Inflammatory macrophage (primary cell): ENCODE measurements around the gene PPME1.

Experiments used
- DNase-seq, 2 donors: peaks; one replicate each; pipeline ENCODE4 v3.0.0-alpha.2; 2020 to 2022

The PPME1 gene

DNA sequence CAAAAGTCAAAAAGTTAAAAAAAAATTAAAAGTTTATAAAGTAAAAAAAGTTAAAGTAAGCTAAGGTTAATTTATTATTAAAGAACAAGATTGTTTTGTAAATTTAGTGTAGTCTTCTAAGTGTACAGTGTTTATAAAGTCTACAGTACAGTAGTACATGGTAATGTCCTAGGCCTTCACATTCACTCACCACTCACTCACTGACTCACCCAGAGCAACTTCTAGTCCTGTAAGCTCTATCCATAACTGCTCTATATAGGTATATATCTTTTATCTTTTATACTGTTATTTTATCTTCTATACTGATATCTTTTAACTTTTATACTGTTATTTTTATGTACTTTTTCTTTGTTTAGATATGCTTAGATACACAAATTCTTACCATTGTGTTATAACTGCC lies 11.4 kb upstream of the PPME1 start:
- DNase-seq = no peak

DNA sequence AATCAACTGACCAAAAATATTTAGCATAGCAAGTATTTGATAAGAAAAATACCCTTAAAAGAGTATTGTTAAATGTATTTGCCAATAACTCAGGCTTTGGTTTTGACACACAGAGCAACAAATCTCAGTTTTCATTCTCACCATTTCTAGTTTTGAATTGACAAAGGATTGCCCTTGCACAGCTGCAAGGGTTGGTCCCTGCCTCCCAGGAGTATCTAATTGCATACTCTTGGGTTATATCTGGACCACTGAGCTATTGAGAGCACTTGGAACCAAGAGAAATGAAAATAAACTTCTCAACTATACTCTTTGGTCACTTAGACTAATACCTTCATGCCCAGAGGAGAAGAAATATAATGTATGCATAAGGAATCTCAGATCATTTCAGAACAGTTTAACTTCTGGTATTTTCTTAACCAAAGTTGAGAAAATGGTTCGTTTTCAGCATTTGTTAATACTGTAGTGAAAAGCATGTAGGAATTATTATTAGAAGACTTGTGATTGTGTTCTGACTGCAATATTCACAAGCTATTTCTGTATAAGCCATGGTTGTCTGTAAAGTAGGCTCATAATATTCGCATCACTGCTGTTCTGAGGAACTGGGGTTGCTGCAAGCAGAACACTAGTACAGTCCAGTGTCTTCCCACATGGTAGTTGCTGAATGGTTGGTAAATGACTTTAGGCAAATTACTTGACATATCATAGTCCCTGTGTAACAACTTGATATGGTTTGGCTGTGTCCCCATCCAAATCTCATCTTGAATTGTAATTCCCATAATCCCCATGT lies 8.2 kb upstream of the PPME1 start:
- DNase-seq = no peak

DNA sequence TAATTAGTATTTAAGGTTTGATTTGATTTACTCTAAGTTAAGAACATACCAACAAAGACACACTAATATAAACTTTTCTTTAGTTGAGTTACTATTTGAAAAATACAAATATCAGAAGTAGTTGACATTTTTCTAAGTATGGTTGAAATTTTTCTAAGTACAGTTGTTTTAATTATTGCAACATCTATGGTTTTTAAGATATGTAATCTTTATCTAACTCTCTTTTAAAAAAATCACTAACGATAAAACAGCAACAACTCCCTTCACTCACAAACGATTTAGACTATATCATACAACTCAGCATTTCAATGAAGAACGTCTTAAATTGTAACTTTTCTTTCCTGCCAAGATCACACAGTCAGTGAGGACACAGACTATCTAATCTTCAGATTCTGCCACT lies 2.3 kb upstream of the PPME1 start:
- DNase-seq = no peak

DNA sequence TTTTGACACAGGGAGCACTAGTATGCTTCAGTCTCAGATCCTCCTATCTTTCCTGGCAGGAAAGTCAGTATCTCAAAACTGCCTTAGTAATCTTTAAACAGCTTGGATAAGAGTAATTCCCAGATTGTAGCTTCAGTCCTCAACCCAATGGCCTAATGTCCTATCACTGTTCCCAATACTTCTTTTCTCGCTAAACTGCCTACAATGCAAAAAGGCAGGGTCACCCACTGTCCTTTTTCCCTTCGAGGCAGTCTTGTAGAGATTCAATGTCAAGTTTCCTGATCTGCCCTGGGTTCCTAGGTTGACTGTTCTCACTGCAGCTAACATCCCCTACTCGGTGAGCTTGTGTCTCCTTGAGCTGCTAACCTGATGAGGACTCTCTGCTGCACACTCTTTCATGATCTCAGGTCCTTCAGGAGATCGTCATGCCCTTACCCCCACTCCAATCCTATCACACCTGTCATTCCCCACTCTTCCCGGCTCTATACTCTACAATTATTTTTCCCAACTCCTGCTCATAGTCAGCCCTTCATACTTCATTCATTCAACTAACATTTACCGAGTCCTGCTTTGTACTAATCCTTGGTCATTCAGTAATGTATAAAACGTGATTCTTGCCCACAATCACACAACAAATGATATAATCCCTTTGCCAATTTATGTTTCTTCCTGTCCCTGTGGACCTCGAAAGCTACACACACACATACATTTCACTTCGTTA lies 1.2 kb upstream of the PPME1 start:
- DNase-seq = no peak

DNA sequence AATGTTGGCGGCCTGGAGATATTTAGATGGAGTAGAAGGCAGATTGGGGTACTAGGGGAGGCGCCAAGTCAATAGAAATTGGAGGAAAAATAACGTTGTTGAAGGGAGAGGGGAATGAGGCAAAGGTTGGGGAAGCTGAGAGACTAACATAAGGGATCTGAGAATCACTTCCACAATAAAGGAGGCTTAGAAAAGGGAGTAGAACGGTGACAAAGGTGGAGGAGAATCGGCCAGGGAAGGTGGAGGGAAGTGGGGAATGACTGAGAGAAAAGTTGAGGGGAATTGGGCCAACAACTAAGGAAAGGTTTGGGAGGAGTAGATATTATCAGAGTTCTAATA lies 510 bp downstream of the PPME1 start:
- no peak for DNase-seq

DNA sequence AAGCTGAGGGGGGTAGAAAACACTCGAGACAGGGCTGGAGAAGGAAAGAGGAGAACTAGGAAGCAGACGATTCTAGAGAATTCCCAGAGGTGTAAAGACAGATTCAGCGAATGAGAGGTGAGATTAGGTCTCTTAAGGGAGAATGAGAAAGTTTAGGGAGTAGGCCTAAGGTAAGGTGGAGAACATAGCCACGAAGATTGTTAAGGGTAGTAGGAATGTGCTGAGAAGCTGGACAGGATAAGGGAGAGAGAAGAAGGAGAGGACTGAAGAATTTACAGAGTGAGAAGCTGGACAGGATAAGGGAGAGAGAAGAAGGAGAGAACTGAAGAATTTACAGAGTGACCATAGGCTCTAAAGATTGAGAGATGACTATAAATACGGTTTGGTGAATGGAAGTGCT lies 908 bp downstream of the PPME1 start:
- no peak for DNase-seq

DNA sequence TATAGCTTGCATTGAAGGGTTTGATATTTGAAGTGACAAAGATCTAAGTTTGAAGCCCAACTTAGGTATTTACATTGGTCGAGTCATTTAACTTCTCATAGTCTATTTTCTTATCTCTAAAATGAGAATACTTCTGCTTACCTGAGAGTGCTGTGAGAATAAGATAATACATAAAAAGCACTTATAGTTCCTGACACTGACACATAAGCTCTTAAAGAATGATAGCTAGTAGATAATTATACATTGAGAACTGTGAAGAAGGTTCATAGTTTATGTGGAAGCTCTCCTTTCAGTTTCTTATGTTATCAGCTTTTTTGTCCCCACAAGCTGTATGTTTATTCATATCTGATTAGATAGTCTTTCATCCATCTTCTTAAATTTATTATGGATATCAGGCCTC lies 4.8 kb downstream of the PPME1 start:
- DNase-seq = no peak

DNA sequence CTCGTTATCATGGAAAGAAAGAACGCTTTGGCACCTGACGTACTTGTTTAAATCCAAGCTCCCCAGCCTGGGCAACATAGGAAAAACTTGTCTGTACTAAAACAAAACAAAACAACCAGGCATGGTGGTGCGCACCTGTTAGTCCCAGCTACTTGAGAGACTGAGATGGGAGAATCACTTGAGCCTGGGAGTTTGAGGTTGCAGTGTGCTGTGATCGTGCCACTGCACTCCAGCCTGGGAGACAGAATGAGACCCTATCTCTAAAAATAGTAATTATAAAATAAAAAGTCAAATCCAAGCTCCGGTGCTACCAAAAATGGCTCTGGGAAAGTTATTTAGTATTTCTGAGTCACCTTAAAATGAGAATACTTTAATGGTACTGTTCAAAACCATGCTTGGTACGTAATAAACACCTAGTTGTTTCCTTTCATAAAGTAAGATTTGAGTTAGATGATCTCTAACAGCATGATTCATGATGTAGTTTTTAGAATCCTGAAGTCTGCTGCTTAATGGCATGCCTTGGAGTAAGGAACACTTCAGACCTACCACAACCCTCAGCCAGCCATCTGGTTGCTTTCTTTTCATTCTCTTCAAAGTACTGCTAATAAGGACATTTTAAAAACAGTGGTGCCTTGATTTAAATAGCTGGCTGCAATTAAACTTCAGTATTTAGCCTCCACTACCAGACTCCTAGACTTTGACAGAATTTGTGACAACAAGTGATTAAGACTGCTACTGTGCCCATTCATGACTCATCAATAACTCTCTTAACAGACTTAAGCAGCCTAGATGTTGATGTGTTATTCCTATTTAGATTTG lies 8.4 kb downstream of the PPME1 start:
- no peak for DNase-seq

DNA sequence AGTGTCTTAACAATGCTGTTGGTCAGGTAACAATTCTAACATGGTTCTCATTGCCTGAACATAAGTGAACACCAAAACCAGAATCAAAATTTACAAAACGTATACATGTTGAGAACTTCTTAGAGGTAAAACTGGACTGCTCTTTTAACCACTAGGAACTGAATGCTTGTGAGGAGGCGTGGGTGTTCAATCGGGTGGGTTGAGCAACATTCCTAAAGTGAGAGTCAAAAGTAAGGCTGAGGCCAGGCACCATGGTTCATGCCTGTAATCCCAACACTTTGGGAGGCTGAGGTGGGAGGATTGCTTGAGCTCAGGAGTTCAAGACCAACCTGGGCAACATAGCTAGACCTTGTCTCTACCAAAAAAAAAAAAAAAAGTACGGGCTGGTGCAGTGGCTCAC lies 11.5 kb downstream of the PPME1 start:
- peak in 1 of 2 donors; percentile 39 for DNase-seq

DNA sequence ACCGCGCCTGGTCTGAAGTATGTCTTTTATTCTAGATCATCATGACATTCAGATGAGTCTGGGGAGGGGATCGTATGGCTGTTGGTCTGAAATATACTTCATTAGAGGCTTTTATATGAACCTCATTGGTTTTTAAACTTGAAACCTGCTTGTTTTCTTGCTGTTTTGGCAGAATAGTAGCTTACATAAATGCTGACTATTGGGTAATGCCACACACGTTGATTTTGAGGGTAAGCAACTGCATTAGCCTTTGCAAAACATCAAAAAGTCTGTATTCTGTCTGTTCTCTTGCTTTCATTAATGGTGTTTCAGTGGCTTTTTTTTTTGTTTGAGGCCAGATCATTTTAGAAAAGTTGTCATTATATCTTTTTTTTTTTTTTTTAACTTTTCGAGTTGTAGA lies 14.2 kb downstream of the PPME1 start:
- DNase-seq = no peak

DNA sequence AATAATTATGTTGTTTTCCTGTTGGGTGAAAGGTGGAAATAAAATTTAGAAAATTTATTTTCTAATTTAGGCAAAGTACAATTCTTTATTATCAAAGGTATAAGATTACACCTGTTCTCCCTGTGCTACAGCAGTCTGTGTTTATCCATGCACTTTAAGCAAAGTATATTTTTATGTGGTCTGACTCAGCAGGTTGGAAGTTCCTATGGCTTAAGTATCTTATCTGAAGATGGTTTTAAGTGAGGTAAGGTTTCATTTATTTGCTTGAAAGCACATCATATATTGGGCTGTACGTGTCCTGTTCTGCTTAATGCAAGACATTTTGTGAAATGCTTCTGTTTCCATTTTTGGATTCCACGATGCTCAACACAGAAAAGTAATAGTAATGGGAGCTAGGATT lies 14.6 kb downstream of the PPME1 start:
- no peak for DNase-seq

DNA sequence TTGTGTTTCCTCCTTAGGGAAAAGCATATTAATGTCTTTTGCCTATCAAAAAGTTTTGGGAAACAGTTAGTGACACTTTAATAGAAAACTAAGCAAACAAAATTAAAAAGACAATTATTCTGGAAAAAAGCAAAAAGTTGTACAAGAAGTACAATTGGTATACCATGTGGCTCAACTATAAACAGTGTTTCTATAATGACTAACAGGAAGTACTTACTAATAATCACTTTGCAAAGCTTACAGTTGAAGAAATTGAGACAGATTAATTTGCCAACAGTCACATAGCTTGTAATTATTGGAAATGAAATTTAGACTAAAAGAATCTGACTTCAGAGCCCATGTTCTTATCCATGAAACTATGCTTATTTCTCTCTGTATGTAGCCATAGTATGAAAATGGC lies 24.7 kb downstream of the PPME1 start:
- DNase-seq = peak in 1 of 2 donors; percentile 47

DNA sequence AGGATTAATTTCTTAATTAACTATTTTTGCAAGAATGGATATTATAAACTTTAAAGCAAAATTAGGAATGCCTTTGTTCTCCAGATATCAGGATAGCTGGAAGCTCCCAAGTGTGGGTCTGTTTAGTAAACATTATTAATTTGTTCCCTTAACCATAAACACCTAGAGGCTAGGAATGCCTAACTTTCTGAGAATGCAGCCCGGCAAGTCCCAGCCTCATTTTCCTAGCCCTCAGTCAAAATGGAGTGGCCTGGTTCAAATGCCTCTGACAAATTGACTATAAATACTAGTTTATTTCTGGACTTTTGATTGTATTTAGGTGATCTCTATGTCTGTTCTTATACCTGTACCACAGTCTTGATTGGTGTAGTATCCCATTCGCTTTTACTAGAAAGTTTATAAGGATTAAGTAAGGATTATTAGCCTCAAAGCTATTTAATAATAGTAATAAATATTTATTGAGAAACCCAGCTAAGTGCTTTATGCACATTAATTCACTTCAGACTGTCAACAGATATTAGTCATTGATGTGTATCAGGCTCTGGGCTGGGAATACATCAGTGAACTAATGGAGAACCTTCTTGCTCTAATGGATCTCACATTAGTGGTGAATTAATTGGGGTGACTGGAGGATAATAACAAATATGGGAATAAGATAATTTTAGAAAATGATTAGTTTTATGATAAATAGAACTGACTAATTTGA lies 25.8 kb downstream of the PPME1 start:
- no peak for DNase-seq

DNA sequence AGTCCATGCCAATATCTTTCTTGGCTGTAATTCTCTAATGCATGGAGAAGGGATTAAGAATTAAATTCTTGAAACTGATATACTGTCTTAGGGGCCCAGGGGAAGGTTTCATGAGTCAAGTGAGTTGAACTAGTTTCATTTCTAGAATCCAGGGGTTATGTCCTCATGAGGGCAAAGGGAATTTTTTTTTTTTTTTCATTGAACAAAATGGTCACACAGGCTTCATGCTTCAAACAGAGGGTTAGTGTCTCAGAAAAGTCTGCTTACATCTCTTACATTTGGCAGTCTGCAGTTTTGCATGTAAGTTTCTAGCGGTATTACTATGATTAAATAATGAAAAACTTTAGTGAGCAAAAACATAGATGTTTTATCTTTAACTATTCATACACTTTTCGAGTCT lies 32.9 kb downstream of the PPME1 start:
- no peak for DNase-seq

DNA sequence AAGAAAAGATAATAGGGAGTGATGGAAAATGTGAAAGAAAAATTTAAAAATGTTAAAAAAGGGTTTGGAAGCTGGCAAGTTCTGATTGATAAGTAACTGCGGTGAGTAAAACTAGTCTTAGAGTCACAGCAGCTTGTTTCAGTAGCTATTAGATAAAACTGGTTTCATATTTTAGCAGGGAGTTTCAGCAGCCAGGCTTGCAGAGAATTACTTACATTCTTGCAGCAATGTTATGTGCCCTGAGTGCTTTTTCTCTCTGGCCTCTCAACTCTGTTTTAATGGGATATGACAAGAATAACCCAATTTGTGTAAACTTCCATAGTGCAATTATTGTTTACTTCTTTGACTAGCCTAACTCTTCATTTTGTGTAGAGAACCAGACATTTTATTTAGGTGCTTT lies 33.6 kb downstream of the PPME1 start:
- no peak for DNase-seq

DNA sequence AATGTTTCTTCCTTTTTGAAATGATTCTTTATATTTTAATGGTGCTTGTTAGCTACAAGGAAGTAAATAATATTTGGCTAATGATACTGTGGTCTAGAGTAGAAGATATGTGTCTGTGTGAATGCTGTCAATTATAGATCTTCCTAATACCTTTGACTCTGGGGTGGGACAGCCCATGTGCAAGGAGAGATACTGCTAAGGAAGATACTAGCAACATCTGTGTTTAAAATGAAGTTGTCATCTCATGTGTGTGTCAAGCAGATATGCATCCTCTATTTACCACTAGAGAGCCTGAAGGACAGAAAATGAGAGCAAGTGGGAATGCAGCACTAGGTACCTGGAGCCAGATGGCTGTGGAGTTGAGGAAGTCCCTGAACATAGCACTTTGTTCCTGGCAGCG lies 34.1 kb downstream of the PPME1 start:
- DNase-seq = no peak

DNA sequence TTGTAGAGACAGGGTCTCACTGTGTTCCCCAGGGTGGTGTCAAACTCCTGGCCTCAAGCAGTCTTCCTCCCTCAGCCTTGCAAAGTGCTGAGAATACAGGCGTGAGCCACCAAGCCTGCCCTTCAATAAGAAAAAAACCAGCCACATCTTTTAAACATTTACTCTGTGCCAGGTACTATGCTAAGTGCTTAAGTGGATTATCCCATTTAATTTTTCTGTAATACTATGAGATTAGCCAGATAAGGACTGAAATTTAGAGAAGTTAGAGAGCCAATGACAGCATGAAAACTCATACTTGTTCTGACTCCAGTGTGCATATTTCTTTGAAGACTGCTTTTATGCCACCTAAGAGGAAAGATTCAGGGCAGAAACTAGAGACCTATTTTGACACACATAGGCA lies 35.7 kb downstream of the PPME1 start:
- no peak for DNase-seq

DNA sequence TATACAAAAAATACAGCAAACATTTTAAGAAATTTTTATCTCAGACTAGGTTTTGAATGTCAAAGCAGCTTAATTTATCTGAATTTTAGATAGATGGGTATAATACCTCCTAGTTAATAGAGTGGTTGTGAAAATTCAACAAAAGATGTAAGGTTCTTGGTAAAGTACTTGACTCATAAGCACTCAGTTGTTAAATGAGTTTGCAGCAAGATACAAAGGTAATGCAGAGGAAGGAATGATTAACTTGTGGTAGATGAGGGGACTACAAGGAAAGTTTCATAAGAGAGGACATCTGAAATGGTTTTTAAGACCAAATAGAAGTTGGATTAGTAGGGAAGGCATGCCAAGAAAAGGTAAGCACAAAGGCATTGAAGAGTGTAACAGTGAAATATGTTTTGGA lies 37.4 kb downstream of the PPME1 start:
- DNase-seq = no peak

DNA sequence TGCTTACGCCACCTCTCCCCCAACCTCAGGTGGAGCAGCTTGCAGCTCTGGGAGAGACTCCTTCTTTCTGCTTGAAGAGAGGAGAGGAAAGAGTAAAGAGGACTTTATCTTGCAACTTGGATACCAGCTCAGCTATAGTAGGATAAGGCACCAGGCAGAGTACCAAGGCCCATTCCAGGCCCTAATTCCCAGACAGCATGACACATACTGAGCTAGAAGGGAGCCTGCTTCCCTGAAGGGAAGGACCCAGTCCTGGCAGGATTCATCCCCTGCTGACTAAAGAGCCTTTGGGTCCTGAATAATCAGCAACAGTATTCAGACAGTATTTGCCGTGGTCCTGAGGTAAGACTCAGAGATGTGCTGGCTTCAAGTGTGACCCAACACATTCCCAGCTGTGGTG lies 41.4 kb downstream of the PPME1 start:
- no peak for DNase-seq

DNA sequence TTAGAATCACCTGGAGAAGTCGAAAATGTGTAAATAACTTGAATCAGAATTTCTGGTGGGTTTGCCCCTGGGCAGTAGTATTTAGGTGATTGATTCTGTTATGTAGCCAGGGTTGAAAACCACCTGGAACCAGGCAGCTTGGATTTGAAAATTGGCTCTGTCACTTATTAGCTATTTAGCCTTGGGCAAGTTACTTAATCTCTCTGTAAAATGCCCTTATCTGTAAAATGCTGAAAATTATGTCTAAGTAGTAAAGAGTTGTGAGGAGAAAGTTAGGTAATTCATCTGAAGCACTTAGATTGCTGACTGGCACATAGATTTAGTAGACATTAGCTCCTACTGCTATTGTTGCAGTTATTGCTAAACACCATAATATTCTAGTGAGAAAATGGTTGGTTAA lies 49.3 kb downstream of the PPME1 start:
- DNase-seq = no peak

DNA sequence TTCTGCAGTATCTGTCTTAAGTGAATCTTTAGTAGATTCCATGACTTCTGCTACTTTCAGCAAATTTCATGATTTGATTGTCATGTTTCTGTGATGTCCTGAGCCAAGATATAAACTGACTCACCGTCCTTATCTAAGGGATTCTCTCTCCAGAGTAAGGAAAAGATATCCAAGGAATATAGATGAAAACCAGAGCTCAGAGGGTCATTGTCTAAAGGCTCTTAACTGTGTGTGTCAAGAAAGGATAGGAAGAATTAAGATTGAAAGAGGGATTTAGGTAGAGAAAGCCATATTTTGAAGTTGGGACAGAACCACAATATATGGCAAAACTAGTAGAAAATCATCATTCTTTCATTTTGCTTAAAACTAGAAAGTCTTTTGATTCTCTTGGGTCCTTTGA lies 50.7 kb downstream of the PPME1 start:
- DNase-seq = no peak

DNA sequence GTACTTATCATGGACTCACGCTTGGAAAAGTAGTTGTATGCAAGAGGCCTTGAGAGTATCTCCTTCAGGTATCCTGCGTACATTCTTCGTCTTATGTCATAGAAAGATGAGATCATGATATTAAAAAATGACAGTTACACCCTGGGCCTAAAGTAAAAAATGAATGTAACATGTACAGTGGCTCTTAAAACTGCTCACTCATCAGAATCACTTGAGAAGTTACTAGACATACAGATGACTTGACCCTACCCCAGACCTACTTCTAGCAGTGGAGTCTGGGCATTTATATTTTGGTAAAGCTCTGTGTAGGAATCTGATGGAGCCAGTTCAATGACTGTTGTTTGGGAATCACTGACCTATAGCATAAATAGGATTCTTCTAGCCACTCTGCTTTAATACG lies 54.5 kb downstream of the PPME1 start:
- DNase-seq = no peak

DNA sequence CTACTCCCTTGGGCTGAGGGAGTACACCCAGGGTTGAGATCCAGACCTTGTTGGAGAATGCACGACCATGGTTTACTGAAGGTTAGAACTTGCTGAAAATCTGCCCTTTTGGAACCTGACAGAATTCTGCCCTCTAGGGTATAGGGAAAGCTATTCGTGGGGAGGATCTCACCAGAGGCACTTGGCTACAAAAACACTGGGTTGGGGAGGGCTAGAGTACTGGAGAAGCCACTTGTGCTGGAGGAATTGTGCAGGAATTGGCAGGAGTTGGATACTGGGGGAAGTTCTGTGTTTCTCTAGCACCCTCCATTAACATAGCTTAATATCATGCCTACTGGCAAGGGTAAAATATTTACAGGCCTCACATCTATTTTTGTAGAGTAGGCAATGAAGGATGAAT lies 55.8 kb downstream of the PPME1 start:
- no peak for DNase-seq
